GM21619 (cell line): ENCODE measurements around the gene BAD.

Source experiments
- ATAC-seq: cut with Tn5 transposase; IDR thresholded peaks from one replicate; pipeline ENCODE4 v1.9.1; 2021; ENCODE audit not compliant: unreplicated experiment

The BAD gene

GRCh38 chr11:64261556-64262080 is 22.8 kb downstream of the BAD start:
- ATAC-seq: no peak

GRCh38 chr11:64260147-64260708 is 24.2 kb downstream of the BAD start:
- ATAC-seq: no peak

- no peak for ATAC-seq
These were observed 24.9 kb downstream of the BAD start for GRCh38 chr11:64259533-64260067.

- ATAC-seq: no peak
These were observed 25.4 kb downstream of the BAD start for GRCh38 chr11:64258946-64259532.

DNA sequence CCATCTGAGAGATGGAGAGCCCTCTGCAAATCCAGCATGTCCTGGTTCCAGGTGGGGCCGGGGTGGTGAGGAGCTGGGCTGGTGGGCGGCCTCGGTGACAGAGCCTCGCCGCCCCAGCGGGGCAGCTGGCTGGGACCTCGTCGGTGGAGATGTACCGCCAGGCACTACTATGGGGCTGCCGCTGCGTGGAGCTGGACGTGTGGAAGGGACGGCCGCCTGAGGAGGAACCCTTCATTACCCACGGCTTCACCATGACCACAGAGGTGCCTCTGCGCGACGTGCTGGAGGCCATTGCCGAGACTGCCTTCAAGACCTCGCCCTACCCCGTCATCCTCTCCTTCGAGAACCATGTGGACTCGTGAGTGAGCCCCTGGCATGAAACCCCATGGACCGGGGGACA is 26.1 kb downstream of the BAD start:
- no peak for ATAC-seq

DNA sequence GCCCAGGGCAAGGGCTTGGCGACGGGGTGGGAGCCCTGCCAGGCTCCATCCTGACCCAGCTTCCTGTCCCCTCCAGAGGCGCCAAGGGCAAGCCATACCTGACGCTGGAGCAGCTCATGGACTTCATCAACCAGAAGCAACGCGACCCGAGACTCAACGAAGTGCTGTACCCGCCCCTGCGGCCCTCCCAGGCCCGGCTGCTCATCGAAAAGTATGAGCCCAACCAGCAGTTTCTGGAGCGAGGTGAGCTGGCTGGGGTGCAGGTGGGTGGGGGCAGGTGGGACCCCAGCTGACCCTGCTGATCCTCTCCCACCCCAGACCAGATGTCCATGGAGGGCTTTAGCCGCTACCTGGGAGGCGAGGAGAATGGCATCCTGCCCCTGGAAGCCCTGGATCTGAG is 28.2 kb downstream of the BAD start:
- no peak for ATAC-seq

DNA sequence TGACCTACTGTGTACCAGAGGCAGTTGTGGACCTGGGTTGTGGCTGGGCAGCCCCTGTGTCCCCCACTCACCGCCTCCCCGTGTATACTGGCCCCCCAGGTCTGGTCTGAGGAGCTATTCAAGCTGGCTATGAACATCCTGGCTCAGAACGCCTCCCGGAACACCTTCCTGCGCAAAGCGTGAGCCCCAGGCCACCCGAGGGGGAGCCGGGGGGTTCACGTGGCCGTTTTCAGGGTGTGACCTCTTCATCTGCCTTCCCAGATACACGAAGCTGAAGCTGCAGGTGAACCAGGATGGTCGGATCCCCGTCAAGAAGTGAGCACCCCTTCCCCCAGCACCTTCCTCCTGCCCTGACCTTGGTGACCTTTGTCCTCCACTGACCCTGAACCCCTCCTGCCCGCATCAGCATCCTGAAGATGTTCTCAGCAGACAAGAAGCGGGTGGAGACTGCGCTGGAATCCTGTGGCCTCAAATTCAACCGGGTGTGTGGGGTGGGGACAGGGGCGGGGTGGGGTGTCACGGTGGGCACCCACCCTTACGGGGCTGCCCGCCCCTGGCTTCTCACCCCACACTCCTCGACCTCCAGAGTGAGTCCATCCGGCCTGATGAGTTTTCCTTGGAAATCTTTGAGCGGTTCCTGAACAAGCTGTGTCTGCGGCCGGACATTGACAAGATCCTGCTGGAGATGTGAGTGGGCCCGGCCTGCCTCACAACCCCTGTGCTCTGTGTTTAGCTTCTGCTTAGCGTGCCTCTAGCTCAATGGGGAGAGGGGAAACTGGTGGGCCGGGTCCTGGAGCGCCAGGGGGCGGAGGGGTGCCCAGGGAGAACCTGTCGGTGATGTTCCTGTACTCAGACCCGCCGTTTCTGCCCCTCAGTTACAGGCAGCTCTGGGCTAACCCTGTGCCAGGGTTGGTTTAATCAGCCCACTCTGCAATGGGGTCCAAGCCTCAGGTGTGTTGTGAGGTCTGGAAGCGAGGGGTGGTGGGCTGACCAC is 29.0 kb downstream of the BAD start:
- no peak for ATAC-seq

GRCh38 chr11:64254326-64254725 is 30.1 kb downstream of the BAD start:
- no peak for ATAC-seq

DNA sequence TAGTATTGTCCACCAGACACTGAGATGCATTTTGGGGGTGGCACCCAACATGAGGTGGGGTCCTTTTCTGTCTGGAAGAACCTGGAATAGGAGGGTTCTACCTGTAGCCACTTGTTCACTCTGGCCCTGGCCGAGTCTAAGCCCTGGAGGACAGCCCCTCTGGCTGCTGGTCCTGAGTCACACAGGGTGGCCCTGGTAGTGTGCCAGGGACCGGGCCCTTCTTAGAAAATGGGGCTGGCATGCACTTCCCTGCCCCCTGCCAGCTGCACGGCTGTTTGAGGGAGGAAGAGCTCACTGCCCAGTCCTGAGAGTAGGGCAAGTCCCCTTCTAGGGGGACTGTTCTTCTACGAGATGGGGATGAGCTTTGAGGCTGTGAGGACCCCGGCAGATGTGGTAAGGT is 31.0 kb downstream of the BAD start:
- ATAC-seq: no peak

DNA sequence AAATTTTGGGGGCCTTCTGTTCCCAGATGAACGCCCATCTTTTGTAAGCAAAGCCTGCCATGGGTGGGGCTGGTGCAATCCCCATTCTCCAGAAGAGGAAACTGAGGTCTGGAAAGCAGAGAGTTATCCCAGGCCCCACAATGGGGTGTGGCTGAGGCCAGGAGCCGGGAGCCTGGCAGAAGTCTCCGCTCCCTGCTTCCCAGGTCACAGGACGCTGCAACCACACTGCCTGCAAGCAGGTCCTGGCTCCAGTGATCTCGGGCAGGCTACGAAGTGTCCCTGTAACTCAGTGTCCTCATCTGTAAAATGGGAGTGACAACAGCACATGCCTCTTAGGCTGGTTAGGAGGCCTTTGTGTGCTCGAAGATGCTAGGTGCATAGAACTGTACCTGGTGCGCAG is 31.4 kb downstream of the BAD start:
- ATAC-seq: no peak

- ATAC-seq: no peak
These were observed 32.2 kb downstream of the BAD start for GRCh38 chr11:64252003-64252872.

DNA sequence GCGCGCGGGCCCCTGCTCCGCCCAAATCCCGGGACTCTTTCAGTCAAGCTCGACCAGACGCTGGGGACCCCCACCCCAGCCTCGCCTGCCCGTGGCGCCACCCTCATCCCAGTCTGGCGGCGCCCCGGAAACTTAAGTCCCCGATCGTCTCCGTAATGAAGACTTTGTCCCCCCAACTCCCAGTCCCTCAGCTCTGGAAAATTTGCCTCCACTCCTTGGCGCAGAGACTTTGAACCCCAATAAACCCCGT is 32.8 kb downstream of the BAD start:
- ATAC-seq: no peak

DNA sequence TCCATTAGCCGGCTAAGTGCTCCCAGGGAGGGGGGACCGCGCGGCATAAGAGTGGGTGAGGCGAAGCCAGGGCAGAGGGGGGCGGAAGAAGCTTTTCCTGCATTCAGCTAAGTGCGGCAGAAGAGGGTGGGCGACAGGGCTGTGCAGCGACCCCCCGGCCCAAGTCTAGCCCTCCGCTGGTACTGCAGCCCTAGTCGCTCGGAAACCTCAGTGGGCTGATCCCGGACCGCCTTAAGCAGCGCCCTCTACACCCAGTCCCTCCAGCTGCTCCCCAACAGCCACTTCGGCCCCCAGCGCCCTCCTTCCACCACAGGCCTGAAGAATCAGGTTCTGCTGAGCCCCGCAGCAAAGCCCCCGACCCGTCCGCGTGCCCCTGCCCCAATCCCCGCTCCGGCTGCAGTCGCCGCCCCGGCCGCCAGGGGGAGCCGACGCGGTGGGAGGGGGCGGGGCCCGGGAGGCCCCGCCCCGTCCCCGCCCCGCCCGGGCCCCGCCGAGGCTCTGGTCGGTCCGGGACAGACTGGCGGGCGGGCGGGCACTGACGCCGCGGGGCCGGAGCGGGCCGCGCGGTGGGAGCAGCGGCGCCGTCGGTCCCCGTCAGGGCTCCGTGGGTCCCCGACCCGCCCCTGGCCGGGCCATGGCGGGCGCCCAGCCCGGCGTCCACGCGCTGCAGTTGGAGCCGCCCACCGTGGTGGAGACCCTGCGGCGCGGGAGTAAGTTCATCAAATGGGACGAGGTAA is 33.3 kb downstream of the BAD start, which contains the start of gene PLCB3:
TSS of gene PLCB3 (plus strand) at position 515 of the 737 bp plus-strand sequence. CDS start at position 635, 120 bp downstream.
- peak; percentile 32 for ATAC-seq

DNA sequence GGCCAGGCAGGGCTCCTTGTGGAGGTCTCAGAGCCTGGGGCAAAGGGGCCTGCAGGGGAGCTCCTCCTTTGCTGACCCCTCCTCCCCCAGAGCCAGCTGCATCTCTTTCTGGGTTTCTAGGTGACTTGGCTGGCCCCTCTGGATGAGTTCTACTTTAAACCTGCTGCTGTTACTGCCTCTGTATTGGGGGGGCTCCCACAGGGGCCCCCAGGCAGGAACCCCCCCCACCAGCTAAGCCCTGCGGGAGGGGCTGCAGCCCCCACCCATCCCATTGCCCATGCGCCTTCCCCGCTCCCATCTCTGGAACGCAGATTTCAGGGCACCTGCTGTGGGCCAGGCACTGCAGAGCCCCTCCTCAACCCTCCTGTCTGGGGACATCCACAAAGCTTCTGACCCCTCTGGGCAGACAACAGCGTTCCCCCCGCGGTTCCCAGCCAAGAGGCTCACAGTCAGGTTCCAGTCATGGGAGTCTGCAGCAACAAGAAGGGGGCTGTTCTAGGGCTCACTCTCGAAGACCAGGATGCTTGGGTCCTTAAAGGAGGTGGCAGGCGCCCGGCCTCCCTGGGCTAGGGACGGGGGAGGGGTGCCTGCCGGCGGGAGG is 34.0 kb downstream of the BAD start:
- ATAC-seq: no peak

GRCh38 chr11:64249563-64250414 is 34.7 kb downstream of the BAD start:
- no peak for ATAC-seq

DNA sequence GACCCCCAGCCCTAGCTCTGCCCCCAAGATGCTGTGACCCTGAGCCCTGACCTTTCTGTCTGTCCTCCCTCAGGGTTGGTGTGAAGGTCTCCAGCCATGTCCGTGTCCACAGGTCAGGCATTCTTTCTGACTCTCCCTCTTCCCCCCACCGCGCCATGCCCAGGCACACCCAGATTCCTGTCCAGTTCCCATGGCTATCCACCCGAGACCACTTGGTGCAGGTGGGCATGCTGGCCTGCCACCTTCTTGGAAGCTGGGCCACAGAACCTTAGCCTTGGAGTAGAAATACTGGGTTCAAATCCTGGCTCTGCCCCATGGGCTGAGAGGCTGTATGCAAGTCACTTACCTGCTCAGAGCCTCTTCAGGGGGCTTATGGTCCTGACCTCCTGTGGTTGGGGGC is 35.4 kb downstream of the BAD start:
- no peak for ATAC-seq

DNA sequence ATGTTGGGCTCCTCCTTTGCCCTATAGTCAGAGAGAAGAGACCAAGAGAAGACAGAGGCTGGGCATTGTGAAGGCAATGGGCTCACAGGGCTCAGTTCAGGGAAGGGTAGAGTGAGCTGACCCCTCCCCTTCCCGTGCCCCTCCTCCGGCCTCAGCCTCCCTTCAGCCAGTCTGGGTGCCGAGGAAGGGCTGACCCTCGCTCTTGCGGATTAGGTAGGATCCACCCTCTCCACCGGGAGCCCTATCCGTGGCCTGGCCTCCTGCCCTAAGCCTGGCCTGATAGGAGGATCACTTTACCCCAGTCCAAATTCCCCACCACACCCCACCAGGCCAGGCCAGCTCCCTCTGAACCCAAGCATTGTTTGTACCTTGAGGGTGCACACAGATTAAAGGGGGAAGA is 35.9 kb downstream of the BAD start:
- ATAC-seq: no peak

DNA sequence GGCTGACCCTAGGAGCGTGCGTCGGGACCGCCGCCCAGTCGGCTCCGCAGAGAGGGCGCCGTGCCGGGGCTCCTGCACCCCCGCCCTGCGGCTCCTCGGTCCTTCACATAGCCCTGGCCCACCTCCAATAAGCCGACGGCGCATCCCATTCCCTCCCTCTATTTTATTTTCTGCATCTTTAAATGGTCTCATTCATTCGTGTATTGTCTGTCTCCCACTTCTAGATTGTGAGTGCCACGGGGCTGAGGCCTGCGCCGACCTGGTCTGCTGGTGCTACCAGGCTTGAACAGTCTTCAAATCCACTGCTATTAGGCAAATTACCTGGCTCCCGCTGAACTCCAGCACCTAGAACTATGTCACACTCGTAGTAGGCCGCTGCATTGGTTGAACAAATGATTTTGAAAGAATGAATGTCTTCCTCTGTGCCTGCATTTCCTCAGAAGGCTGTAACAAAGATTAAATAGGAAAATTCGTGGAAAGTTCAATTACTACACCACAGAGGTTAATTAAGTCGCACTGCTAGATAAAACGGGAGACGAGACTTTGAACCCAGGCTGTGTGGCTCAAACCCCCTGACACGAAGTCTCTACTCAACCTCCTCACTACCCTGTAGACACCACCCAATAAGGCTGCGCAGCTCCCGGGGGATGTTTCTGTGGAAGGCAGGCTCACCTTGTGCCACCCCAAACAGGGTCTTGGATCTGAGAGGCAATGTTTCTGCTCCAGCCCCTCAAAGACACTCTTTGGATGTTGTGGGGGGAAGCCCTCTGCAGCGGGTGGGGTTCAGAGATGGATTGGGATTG is 36.5 kb downstream of the BAD start:
- ATAC-seq: no peak
